CD4-positive, alpha-beta T cell treated with Interleukin-17A for 1 hour (primary cell): ENCODE results near the gene IRAK1.
"Not testable (repeated sequence)": the region's sequence is repeated elsewhere in the genome, so short reads cannot be mapped to it uniquely, and the experiment has no call there.

ENCODE experiments used
- DNase-seq: peaks from one replicate; pipeline ENCODE4 v3.0.0-alpha.2; 2020

IRAK1 gene

GRCh38 chrX:154018518-154019060 is 1.1 kb downstream of the IRAK1 start:
- DNase-seq, result no peak

GRCh38 chrX:154017766-154018517 is 1.8 kb downstream of the IRAK1 start:
- DNase-seq, result no peak

GRCh38 chrX:154016366-154017076 is 3.2 kb downstream of the IRAK1 start:
- no peak for DNase-seq

- DNase-seq, result no peak
These were observed 4.0 kb downstream of the IRAK1 start for GRCh38 chrX:154015581-154016264.

- DNase-seq, result no peak
These were observed 5.0 kb downstream of the IRAK1 start for GRCh38 chrX:154014429-154015380.

DNA sequence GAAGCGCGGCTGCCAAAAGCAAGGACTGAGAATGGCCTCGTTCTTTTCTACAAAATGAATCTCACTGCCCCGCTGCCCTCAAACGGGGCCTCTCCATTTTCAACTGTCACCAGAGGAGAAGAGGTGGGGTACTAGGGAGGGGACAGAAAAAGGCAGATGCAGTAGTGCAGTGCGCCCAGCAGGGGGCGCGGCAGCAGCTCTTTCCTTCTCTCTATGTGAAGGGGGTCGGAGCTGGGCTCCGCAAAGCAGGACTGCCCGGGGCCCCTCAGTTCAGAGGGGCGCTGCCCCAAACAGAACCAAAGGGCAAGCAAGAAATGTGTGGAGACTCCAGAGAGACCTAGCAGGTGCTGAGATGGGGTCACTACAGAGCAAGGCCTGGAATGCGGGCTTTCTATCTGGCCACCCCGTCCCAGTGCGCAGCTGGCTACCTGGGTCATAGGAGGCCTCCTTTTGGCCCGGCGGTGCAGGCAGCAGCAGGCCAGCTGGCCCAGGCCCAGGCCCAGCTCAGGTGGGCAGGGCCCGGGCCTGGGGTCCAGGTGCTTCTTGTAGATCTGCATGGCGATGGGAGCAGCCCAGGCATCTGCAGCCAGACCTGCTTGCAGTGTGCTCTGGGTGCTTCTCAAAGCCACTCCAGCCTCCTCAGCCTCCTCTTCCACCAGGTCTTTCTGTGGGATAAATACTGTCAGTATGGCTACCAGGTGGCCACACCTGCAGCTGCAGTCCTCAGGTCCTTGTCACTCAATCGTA is 5.9 kb downstream of the IRAK1 start:
- DNase-seq, result peak; percentile 63

DNA sequence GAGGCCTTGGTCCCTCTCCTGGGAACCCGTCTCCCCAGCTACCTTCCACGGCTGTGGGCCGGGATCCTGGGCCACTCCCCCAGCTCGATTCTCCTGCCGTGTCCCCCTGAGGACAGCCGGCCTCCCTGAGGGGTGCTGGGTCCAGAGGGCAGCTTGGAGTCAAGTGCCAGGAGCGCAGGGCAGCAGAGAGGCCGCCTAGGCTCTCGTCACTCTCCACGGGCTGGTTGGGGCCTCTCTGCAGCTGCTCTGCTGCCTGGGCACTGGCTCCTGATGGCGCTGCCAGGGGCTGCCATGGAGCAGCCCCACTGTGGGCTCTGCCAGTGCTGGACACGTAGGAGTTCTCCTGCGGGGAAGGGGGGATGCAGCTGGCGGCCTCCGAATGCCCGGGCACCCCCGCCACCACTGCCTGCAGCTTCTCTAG is 6.7 kb downstream of the IRAK1 start:
- DNase-seq, result no peak

- no peak for DNase-seq
These were observed 7.2 kb downstream of the IRAK1 start for GRCh38 chrX:154012336-154012991.

DNA sequence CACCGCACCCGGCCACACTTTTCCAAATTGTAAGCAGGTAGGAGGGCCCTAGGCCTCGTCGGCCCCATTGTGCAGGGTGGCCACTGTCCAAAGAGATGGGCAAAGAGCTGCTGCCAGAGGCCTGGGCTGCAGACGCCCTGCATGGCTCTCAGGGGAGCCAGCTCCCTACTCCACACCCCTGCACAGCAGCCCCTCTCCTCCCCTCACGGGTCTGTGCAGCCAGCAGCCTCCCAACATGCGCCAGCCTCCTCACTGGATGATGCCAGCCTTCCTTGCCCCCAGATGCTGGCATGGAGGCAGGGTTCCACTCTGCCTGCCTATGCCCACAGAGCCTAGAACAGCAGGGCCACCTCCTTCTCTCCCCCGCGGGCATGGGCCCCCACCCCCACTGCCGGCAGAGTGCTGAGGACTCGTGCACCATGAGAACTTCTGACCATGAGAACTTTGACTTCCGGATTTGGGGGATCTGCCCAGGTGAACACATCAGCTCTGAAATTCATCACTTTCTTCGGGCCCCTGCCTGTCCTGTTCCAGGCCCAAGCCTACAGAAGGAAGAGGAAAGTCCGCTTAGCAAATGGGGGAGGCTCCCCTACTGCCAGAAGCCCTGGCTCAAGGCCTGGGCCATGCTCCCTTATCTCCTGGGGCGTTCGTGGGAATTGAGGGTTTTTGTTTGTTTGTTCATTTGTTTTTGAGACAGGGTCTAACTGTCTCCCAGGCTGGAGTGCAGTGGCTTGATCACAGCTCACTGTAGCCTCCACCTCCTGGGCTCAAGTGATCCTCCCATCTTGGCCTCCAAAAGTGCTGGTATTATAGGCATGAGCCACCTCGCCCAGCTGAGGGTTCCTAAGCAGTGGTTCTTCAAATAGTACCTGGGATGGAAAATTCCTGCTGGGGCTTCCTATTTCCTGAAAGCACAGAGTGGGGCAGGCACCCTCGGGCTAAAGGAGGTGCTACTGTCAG is 8.0 kb downstream of the IRAK1 start:
- DNase-seq, result no peak

DNA sequence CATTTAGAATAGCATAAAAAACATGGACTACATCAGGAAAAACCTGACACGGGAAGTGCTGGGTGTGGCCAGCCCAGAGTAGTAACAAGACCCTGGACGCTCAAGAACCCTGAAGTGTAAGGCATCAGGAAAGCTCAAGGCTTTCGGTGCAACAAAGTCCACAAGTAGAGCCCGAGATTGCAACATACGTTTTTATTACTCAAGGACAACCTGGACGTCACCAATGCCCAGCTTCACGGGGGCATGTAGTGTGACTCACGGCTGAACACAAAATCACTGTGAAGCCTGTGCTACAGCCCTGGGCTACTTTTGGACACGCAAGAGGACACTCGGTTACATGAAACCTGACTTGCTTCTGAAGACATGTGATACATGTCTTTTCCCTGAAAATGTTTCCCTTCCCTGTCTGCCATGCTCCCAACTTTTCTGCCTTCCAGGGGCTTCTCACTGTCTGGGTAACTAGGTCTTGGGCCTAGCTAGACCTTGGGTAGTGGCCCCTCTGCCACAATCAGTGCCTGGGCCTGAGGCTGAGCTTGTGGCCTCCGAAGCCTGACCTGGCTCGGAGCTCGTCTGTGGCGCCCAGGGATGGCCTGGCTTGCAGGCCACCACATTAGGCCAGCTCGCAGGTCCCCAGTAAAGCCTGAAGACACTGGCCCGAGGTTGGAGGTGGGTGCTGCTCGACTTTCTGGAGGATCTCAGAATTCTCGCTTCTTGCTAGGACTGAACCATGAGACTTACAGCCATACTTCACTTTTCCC is 9.2 kb downstream of the IRAK1 start:
- DNase-seq, result no peak

GRCh38 chrX:154008521-154008920 is 11.2 kb downstream of the IRAK1 start:
- no peak for DNase-seq

GRCh38 chrX:154006947-154007346 is 12.8 kb downstream of the IRAK1 start:
- no peak for DNase-seq

- DNase-seq, result no peak
These were observed 15.4 kb downstream of the IRAK1 start for GRCh38 chrX:154004315-154004714.

- peak; percentile 73 for DNase-seq
These were observed 17.4 kb downstream of the IRAK1 start for GRCh38 chrX:154002215-154002719.

- DNase-seq, result no peak
These were observed 19.7 kb downstream of the IRAK1 start for GRCh38 chrX:154000051-154000450.

DNA sequence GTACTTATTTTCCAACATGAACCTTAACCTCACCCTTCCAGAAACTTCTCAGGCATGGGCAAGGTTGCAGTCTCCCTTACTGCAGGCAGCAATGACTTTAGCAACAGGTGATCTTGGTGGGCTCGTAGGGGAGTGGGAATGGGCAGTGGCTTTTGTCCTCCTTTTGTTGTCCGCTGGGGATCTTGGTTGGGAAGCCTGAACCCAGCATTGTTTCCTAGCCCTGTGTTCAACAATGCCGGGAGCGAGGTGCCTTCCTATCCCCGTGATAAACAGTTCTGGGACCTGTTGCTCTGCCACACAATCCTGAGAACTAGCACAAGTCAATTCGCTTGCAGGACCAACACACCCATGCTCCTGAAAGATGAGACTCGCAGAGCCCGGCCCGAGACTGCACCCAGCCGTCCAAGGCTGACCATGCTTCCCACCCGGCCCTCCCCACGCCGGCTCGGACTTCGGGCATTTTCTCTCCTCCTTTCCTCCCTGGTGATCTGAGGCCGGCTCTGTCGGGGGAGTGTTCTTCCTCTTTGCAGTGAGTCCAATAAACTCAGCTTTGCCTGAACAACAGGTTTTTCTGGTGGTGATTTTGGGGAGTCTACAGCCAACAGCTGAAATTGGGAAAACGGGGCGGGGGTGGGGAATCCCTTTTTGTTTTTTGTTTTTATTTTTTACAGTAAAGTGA is 20.2 kb downstream of the IRAK1 start:
- DNase-seq, result no peak

- DNase-seq, result no peak
These were observed 24.2 kb downstream of the IRAK1 start for GRCh38 chrX:153995504-153995903.

- DNase-seq, result not testable (repeated sequence)
These were observed 25.3 kb downstream of the IRAK1 start for GRCh38 chrX:153994398-153994797.
